Measurements from ENCODE around the gene ATP9A. TPM values are rescaled to one million over a fixed set of nuclear protein-coding genes. Genes with fewer than 3 reads are reported as not detected.
A peak's percentile ranks its signal among the peaks of the same experiment; 100 is the strongest.

ATP9A gene
- total RNA-seq, 2 experiments from 2014 or later, result 0.18 to 0.21 TPM

GRCh38 chr20:51614687-51615086 is 153.5 kb downstream of the ATP9A start:
- H3K27ac Mint-ChIP-seq, result no peak overlapping the region
- H3K4me3 Mint-ChIP-seq, result no peak overlapping the region
- H3K27me3 Mint-ChIP-seq, result no peaks in the 10 kb centered on the region
- H3K36me3 Mint-ChIP-seq, result no peaks in the 10 kb centered on the region
- no peaks in the 10 kb centered on the region for H3K4me1 Mint-ChIP-seq
- no peaks in the 10 kb centered on the region for H3K9me3 Mint-ChIP-seq
- DNase-seq, result no peak

- DNase-seq, result no peak
Measured at GRCh38 chr20:51613580-51613979, 154.6 kb downstream of the ATP9A start.

GRCh38 chr20:51612896-51613295 is 155.3 kb downstream of the ATP9A start:
- no peak overlapping the region for H3K27ac Mint-ChIP-seq
- no peak for DNase-seq
- no peaks in the 10 kb centered on the region for H3K36me3 Mint-ChIP-seq
- H3K4me3 Mint-ChIP-seq, result no peak overlapping the region
- H3K4me1 Mint-ChIP-seq, result no peaks in the 10 kb centered on the region
- H3K27me3 Mint-ChIP-seq, result no peaks in the 10 kb centered on the region
- H3K9me3 Mint-ChIP-seq, result no peaks in the 10 kb centered on the region

More at GRCh38 chr20:51613580-51613979, 154.6 kb downstream of the ATP9A start:
- Mint-ChIP-seq H3K27ac (no peak overlapping the region), H3K27me3 (no peaks in the 10 kb centered on the region), H3K36me3 (no peaks in the 10 kb centered on the region), H3K4me3 (no peak overlapping the region), H3K9me3 (no peaks in the 10 kb centered on the region), H3K4me1 (no peaks in the 10 kb centered on the region)

- Mint-ChIP-seq H3K9me3 (no peaks in the 10 kb centered on the region), H3K4me3 (no peak overlapping the region), H3K27me3 (no peaks in the 10 kb centered on the region), H3K36me3 (no peaks in the 10 kb centered on the region), H3K4me1 (no peaks in the 10 kb centered on the region), H3K27ac (no peak overlapping the region)
- DNase-seq, result no peak
Measured at GRCh38 chr20:51611625-51611890, 156.6 kb downstream of the ATP9A start.

- Mint-ChIP-seq H3K4me1 (no peaks in the 10 kb centered on the region), H3K27me3 (no peaks in the 10 kb centered on the region), H3K4me3 (no peak overlapping the region), H3K9me3 (no peaks in the 10 kb centered on the region), H3K27ac (no peak overlapping the region), H3K36me3 (no peaks in the 10 kb centered on the region)
- DNase-seq, result no peak
Measured at GRCh38 chr20:51610761-51611624, 157.2 kb downstream of the ATP9A start.

GRCh38 chr20:51610111-51610510 is 158.1 kb downstream of the ATP9A start:
- Mint-ChIP-seq H3K27me3 (no peaks in the 10 kb centered on the region), H3K27ac (no peak overlapping the region), H3K4me1 (no peaks in the 10 kb centered on the region), H3K4me3 (no peak overlapping the region), H3K9me3 (no peaks in the 10 kb centered on the region), H3K36me3 (no peaks in the 10 kb centered on the region)
- DNase-seq, result no peak

GRCh38 chr20:51609251-51609650 is 158.9 kb downstream of the ATP9A start:
- Mint-ChIP-seq H3K9me3 (no peaks in the 10 kb centered on the region), H3K36me3 (no peaks in the 10 kb centered on the region), H3K4me1 (no peaks in the 10 kb centered on the region), H3K27me3 (no peaks in the 10 kb centered on the region), H3K4me3 (no peak overlapping the region), H3K27ac (no peak overlapping the region)
- DNase-seq, result no peak

- no peaks in the 10 kb centered on the region for H3K36me3 Mint-ChIP-seq
- H3K4me1 Mint-ChIP-seq, result no peaks in the 10 kb centered on the region
- no peak overlapping the region for H3K4me3 Mint-ChIP-seq
- no peaks in the 10 kb centered on the region for H3K9me3 Mint-ChIP-seq
- DNase-seq, result no peak
- no peak overlapping the region for H3K27ac Mint-ChIP-seq
- no peaks in the 10 kb centered on the region for H3K27me3 Mint-ChIP-seq
Measured at GRCh38 chr20:51608061-51608460, 160.1 kb downstream of the ATP9A start.

- Mint-ChIP-seq H3K27ac (no peak overlapping the region), H3K4me1 (no peaks in the 10 kb centered on the region), H3K36me3 (no peaks in the 10 kb centered on the region), H3K27me3 (no peaks in the 10 kb centered on the region), H3K4me3 (no peak overlapping the region), H3K9me3 (no peaks in the 10 kb centered on the region)
- no peak for DNase-seq
Measured at GRCh38 chr20:51607170-51607569, 161.0 kb downstream of the ATP9A start.

- Mint-ChIP-seq H3K27ac (no peak overlapping the region), H3K9me3 (no peaks in the 10 kb centered on the region), H3K27me3 (no peaks in the 10 kb centered on the region), H3K4me1 (peaks cover 8% of the 10 kb centered on the region), H3K36me3 (no peaks in the 10 kb centered on the region), H3K4me3 (no peak overlapping the region)
- DNase-seq, result no peak
Measured at GRCh38 chr20:51604851-51605250, 163.3 kb downstream of the ATP9A start.

GRCh38 chr20:51602131-51602530 is 166.1 kb downstream of the ATP9A start:
- no peaks in the 10 kb centered on the region for H3K27me3 Mint-ChIP-seq
- H3K36me3 Mint-ChIP-seq, result no peaks in the 10 kb centered on the region
- H3K4me1 Mint-ChIP-seq, result peaks cover 23% of the 10 kb centered on the region
- no peak overlapping the region for H3K27ac Mint-ChIP-seq
- DNase-seq, result no peak
- no peaks in the 10 kb centered on the region for H3K9me3 Mint-ChIP-seq
- no peak overlapping the region for H3K4me3 Mint-ChIP-seq

- no peaks in the 10 kb centered on the region for H3K9me3 Mint-ChIP-seq
- H3K4me3 Mint-ChIP-seq, result no peak overlapping the region
- no peak overlapping the region for H3K27ac Mint-ChIP-seq
- no peak for DNase-seq
- H3K36me3 Mint-ChIP-seq, result no peaks in the 10 kb centered on the region
- peaks cover 31% of the 10 kb centered on the region for H3K4me1 Mint-ChIP-seq
- no peaks in the 10 kb centered on the region for H3K27me3 Mint-ChIP-seq
Measured at GRCh38 chr20:51600950-51601349, 167.2 kb downstream of the ATP9A start.

- Mint-ChIP-seq H3K27ac (no peak overlapping the region), H3K4me1 (peaks cover 33% of the 10 kb centered on the region), H3K9me3 (no peaks in the 10 kb centered on the region), H3K4me3 (no peak overlapping the region), H3K27me3 (no peaks in the 10 kb centered on the region), H3K36me3 (no peaks in the 10 kb centered on the region)
- peak; percentile 8 for DNase-seq
Measured at GRCh38 chr20:51600016-51600420, 168.2 kb downstream of the ATP9A start.

- no peak for DNase-seq
- Mint-ChIP-seq H3K4me3 (no peak overlapping the region), H3K36me3 (no peaks in the 10 kb centered on the region), H3K4me1 (peaks cover 47% of the 10 kb centered on the region), H3K27ac (no peak overlapping the region), H3K27me3 (no peaks in the 10 kb centered on the region), H3K9me3 (no peaks in the 10 kb centered on the region)
Measured at GRCh38 chr20:51598556-51598955, 169.6 kb downstream of the ATP9A start.

- H3K9me3 Mint-ChIP-seq, result no peaks in the 10 kb centered on the region
- H3K27ac Mint-ChIP-seq, result peak overlapping the region; percentile 77
- peak overlapping the region; percentile 16 for H3K4me3 Mint-ChIP-seq
- DNase-seq, result no peak
- H3K36me3 Mint-ChIP-seq, result no peaks in the 10 kb centered on the region
- peaks cover 48% of the 10 kb centered on the region for H3K4me1 Mint-ChIP-seq
- no peaks in the 10 kb centered on the region for H3K27me3 Mint-ChIP-seq
Measured at GRCh38 chr20:51597389-51598231, 170.6 kb downstream of the ATP9A start.

Measured in activated naive CD8-positive, alpha-beta T cell treated with anti-CD3 and anti-CD28 coated beads for 36 hours (primary cell).